Measurements from ENCODE around the gene MSH3.
"Not testable (repeated sequence)": the region's sequence is repeated elsewhere in the genome, so short reads cannot be mapped to it uniquely, and the experiment has no call there.

The MSH3 gene

DNA sequence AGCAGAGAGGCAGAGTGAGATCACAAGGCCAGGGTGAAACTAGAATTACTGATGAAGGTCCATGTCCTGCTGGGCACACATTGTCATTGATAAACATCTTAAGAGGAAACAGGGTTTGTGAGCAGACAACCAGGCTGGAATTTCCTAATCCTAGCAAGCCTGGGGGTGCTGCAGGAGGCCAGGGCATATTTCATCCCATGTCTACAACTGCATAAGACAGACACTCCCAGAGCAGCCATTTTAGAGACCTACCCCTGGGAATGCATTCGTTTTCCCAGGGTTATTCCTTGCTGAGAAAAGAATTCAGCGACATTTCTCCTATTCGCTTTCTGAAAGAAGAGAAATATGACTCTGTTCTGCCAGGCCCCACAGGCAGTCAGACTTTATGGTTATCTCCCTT is 248.2 kb downstream of the MSH3 start:
- not testable (repeated sequence) for DNase-seq

DNA sequence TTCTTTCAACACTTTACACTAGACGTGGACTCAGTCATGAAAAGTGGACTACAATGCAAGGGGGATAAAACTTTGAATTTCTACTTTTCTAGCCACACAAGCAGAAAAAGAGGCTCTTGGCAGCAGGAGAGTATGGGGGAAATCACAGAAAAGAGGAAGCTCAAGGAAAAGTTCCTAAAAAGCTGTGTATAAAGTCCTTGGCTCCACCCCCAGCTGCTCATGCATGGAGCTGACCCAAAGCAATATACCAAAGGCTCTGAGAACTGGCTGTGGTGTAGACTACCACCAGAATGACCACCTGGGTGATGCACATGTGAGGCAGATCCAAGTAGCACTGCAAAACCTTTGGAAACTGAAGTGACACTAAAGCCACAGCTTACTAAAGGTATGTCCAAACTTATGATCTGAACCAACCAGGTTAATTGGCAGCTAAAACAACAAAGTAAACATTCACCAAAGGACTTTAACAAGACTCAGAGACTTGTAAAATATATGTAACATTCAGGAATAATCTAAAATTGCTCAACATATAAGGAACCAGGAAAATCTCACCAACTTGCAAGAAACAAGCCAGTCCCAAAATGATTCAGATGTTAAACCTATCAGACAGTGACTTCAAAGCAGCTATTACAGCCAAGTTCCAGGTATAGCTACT is 250.2 kb downstream of the MSH3 start:
- DNase-seq = no peak

DNA sequence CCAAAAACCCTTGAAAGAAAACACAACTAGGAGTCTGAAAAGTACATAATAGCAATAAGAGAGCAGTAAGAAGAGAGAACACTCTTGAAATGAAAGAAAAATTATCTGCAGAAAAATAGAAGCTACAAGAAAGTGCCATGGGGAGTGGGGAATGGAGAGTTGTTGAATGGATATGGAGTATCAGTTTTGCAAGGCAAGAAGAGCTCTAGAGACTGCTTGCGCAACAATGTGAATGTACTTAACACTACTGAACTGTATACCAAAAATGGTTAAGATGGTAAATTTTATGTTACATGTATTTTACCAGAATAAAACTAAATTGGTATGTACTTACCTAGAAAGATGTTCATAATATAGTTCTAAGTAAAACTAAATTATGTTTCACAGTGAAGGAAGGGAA is 251.0 kb downstream of the MSH3 start:
- no peak for DNase-seq

DNA sequence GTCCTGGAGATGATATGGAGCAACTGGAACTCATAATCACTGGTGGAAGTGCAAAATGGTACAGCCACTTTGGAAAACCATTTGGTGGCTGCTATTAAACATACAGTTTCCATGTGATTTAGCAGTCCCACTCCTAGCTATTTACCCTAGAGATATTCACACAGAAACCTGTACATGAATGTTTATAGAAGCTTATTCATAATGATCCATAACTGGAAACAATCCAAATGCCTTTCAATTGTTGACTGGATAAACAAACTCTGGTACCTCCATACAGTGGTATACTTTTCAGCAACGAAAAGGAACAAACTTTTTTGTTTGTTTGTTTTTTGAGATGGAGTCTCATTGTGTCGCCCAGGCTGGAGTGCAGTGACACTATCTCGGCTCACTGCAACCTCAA is 258.0 kb downstream of the MSH3 start:
- no peak for DNase-seq

DNA sequence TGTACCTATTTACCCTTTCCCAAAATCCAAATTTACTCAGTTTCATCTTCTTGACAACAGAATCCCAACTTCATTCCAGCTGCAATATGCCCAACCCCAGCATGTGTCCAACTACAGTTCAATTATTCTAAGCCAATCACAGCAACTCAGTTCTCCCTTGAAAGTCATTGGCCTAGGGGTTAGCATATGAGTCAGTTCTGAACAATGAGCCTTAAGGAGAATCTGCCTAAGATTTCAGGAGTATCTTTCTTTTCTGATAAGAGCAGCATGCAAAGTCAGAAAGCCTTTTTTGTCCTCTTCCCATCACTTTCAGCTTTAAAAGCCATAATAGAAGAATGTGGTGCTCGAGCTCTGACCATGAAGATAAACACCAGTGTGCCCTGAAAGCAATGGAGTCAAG is 261.3 kb downstream of the MSH3 start:
- DNase-seq = no peak

DNA sequence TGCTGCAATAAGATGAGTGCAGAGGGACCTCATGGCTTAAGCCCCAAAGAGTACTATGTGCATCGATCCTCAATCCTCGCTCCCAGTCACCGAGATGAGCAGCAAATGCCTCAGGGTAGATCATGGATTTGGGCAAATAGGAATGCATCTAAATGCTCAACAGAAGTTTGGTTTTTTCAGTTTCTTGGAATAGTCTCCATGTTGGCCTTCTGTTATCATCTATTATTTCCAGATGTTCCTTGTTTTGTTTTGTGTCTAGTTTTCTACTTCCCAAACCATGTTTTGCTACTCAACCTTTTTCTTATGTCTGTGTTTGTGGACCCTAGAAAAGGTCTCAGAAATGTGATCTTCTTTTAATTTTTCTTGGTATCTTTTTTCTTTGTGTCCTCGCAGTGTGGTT is 262.2 kb downstream of the MSH3 start:
- no peak for DNase-seq

DNA sequence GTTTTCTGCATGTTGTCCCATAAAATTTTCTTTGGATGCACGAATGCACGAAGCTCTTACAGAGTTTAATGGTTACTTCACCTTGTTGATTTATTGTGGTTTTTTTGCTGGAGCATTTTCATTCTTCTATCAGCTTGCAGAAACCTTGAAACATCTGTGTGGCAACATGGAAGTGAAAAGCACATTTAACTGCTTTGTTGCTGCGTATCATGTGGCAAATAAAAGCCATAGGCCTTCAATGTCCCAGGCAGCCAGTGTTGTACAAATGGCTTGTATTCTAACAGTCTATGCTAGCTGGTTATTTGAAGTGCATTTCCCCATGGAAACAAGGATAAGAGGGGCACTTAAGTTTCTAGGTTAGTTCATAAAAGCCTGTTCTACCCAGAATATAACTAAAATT is 263.2 kb downstream of the MSH3 start:
- DNase-seq = no peak

DNA sequence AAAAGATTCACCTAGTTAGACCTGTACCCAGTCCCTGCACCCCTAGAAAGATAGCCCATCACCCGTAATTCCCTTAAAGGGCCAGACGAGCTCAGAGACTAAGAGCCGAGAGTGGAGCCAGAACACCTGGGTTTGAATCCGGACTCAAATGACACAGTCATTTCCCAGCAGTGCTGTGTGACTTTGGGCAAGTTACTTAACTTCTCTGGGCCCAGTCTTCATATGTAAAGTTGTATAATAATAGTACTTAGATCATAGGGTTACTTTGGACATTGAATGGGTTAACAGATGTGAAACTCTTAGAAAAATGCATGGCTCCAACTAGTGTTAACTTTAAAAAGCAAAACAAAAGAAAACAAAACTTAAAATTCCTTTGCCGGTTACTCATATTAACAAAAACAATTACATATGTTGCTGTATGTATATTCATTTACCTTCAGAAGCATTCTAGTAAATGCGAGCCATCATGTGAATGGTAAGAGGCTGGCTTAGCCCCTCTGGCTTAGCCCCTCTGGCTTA is 265.3 kb downstream of the MSH3 start:
- DNase-seq = no peak

DNA sequence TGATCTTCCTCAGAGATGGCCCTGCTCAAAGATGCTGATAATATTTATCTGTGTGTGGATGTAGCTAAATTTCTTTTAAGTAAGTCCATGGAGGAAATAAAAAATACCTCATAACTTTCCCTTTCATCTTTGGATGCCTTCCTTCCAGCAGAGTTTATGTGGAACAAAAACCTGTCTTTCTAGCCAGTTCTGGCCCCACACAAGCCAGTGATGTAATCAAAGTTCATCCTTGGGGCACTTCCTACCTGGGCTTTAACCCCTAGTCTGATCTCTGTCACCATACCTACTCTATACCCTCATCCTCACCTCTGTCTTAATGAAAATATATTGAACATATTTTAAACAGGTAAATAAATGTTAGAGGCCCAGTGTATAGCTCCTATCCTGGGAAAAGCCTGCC is 265.9 kb downstream of the MSH3 start:
- DNase-seq = no peak

DNA sequence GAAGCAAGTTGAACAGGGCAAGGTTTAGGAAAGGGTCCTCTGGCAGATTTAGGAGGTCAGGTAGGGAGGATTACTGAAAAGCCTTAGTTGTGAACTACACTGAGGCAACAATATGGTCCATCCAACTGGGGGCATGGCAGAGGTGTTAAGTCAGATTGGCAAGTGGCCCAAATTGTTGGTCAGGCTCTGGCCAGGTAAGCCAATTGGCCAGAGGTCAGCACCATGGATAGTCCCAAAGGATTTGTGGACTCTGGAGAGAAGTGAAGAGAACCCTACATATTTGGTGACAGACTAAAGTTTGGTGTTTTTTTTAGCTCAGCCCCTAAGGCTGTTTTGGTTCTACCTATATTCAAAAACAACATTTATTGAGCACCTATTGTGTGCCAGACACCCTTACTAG is 266.6 kb downstream of the MSH3 start:
- DNase-seq = no peak

DNA sequence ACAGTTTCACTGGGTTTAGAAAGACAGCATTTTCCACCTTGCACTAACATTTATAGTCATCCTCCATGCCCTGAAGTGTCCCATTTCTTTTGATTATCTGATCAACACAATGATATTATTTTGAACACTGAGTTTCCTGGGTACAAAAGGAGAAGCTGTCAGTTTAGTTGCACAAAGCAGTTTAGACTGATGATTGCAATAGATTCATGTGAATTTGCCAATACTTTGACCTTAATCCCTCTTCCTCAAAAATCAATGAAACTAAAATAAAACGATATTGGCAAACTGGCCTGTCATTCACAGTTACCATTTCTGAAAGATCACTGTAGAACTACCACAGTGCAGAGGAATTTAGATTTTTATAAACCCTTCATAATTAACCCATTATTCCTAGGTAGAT is 271.5 kb downstream of the MSH3 start:
- no peak for DNase-seq
